Subcutaneous abdominal adipose tissue (tissue), 5 donors: ENCODE data around the gene ABCC1.
"Not testable (repeated sequence)": the region's sequence is repeated elsewhere in the genome, so short reads cannot be mapped to it uniquely, and the experiment has no call there.

Experiments
- H3K27ac ChIP-seq: one replicate; pipeline ENCODE4 v1.7.0; 2013; ENCODE audit warnings: low read depth, mild to moderate bottlenecking, inconsistent platforms, low read length, moderate library complexity
- H3K27me3 ChIP-seq, 5 donors: one replicate each; pipeline ENCODE4 v1.7.0; 2013; ENCODE audit warnings: low read length in 5 of 5, inconsistent platforms in 1 of 5; ENCODE audit not compliant: control insufficient read depth in 5 of 5, insufficient read depth in 4 of 5
- H3K36me3 ChIP-seq, 5 donors: one replicate each; pipeline ENCODE4 v1.7.0; 2013; ENCODE audit warnings: low read length in 5 of 5; ENCODE audit not compliant: control insufficient read depth in 5 of 5, insufficient read depth in 5 of 5
- H3K4me1 ChIP-seq, 5 donors: one replicate each; pipeline ENCODE4 v1.7.0; 2013; ENCODE audit warnings: low read length in 5 of 5, mild to moderate bottlenecking in 3 of 5, moderate library complexity in 1 of 5; ENCODE audit not compliant: control insufficient read depth in 5 of 5, insufficient read depth in 5 of 5
- H3K4me3 ChIP-seq, 5 donors: one replicate each; pipeline ENCODE4 v1.7.0; 2013; ENCODE audit warnings: low read length in 5 of 5, low read depth in 1 of 5
- H3K9ac ChIP-seq, 5 donors: one replicate each; pipeline ENCODE4 v1.7.0; 2013; ENCODE audit warnings: low read length in 5 of 5, mild to moderate bottlenecking in 4 of 5, moderate library complexity in 3 of 5
- H3K9me3 ChIP-seq, 5 donors: one replicate each; pipeline ENCODE4 v1.7.0; 2013; ENCODE audit warnings: low read length in 5 of 5; ENCODE audit not compliant: control insufficient read depth in 5 of 5
- donor health status: healthy.
- donor health status: healthy.
- donor health status: healthy.
- donor health status: healthy.
- donor health status: healthy.

ABCC1 gene

DNA sequence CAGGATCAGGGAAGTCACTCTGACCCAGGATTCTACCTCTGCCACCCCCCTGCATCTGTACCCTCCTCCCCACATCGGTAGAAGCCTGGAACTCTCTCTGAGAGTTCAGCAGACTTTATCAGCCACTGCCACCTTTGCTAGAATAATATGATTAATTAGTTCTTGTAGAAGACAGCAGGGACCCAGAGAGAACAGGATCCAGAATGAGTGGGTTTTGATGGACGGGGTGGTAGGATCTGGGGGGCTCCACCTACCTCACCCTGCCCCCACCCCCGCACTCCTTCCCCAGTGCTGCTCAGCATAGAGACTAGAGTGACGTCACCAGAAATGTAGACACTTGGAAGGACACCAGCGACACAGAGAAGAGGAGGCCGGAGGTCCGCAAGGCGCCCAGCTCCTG lies 240.4 kb downstream of the ABCC1 start:
- H3K27ac ChIP-seq = no peak overlapping the region
- H3K27me3 ChIP-seq = no peaks in the 10 kb centered on the region
- H3K9ac ChIP-seq = no peak overlapping the region
- no peaks in the 10 kb centered on the region for H3K9me3 ChIP-seq
- peaks cover 0 to 57% (median 32%) of the 10 kb centered on the region in 5 donors for H3K36me3 ChIP-seq
- H3K4me3 ChIP-seq = no peak overlapping the region
- H3K4me1 ChIP-seq = peaks cover 0 to 7% (median 0%) of the 10 kb centered on the region in 5 donors

DNA sequence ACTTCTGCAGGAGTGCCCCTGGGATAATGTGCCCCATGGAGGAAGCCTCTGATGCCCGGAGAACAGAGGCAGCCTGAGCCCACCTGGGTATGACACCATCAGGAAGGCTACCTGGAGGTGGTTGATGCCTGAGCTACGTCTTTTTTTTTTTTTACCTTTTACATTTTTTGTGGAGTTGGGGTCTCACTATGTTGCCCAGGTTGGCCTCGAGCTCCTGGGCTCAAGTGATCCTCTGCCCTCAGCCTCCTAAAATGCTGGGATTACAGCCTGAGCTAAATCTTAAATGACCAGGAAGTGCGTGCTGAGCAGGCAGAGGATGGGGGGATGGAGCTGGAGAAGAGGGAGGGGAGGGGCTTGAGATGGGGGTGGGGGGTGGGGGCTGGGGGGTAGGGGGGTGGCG lies 241.1 kb downstream of the ABCC1 start:
- H3K27me3 ChIP-seq = no peaks in the 10 kb centered on the region
- peaks cover 0 to 54% (median 32%) of the 10 kb centered on the region in 5 donors for H3K36me3 ChIP-seq
- no peak overlapping the region for H3K9ac ChIP-seq
- peaks cover 0 to 7% (median 0%) of the 10 kb centered on the region in 5 donors for H3K4me1 ChIP-seq
- H3K9me3 ChIP-seq = no peaks in the 10 kb centered on the region
- no peak overlapping the region for H3K27ac ChIP-seq
- H3K4me3 ChIP-seq = no peak overlapping the region

DNA sequence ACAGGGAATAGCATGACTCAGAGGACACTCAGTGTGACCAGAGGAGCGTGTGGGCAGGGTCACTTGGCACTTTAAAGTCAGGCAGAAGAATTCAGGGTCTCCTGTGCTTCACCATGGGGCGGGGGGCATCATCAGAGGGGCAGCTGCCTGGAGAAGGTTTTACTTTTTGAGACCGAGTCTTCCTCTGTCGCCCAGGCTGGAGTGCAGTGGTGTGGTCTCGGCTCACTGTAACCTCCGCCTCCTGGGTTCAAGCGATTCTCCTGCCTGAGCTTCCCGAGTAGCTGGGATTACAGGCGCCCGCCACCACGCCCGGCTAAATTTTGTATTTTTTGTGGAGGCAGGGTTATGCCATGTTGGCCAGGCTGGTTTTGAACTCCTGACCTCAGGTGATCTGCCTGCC lies 241.6 kb downstream of the ABCC1 start:
- H3K4me1 ChIP-seq, H3K9me3 ChIP-seq, H3K4me3 ChIP-seq, H3K27me3 ChIP-seq, H3K9ac ChIP-seq, H3K27ac ChIP-seq: not testable (repeated sequence)
- peaks cover 0 to 51% (median 32%) of the 10 kb centered on the region in 5 donors for H3K36me3 ChIP-seq

DNA sequence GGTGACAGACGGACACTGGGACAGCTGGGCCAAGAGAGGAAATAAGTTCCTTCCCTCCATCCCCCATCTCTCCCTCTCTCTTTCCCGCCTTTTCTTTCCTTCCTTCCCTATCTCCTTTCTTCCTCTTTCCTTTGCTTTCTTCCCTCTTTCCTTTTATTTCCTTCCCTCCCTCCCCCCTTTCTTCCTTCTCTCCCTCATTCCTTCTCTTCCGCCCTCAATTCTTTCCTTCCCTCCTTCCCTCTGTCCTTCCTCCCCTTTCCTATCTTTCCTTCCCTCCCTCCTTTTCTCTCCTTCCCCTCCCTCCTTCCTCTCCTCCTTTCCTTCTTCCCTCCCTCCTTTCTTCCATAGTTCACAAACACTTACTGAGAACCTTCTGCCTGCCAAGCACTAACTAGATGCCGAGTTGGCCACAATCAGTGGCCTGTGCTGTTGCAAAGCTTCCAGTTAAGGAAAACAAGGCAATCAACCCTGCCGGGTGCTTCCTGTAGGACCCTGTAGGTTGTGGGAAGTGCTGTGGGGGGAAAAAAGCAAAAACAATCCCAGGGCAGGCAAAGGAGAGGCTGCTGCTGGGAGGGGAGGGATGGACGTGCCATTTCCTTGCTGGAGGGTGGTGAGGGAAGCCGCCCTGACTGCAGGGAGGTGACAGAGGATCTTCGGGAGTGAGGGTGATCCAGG lies 242.2 kb downstream of the ABCC1 start:
- no peak overlapping the region for H3K27ac ChIP-seq
- H3K4me1 ChIP-seq = peaks cover 0 to 7% (median 0%) of the 10 kb centered on the region in 5 donors
- peak overlapping the region in 1 of 5 donors; percentile 10 for H3K9ac ChIP-seq
- no peaks in the 10 kb centered on the region for H3K9me3 ChIP-seq
- H3K4me3 ChIP-seq = no peak overlapping the region
- peaks cover 2 to 44% (median 27%) of the 10 kb centered on the region in 5 donors for H3K36me3 ChIP-seq
- H3K27me3 ChIP-seq = no peaks in the 10 kb centered on the region
